ENCODE measurements around the gene POR.

Gene POR

DNA sequence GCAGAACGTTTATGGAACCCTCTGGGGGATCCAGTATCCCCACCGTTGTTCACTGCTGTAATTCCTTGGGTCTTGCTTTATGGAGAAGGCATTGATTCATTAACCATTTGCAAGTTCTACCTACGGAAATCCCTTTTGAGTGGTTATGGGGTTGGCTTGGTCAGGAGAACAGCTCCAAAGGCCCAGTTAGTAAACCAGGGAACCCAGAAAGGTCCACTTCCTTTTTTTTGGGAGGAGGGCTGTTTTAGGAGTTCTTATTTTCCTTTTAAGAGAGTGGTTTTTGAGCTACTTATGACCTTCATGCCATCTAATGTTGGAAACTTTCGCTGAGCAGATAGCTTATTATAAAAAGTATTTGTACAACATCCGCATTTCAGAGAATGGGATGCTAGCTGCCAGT is 1.3 kb downstream of the POR start:
- no peak for DNase-seq (ENCODE audit: low read depth, low spot score)

DNA sequence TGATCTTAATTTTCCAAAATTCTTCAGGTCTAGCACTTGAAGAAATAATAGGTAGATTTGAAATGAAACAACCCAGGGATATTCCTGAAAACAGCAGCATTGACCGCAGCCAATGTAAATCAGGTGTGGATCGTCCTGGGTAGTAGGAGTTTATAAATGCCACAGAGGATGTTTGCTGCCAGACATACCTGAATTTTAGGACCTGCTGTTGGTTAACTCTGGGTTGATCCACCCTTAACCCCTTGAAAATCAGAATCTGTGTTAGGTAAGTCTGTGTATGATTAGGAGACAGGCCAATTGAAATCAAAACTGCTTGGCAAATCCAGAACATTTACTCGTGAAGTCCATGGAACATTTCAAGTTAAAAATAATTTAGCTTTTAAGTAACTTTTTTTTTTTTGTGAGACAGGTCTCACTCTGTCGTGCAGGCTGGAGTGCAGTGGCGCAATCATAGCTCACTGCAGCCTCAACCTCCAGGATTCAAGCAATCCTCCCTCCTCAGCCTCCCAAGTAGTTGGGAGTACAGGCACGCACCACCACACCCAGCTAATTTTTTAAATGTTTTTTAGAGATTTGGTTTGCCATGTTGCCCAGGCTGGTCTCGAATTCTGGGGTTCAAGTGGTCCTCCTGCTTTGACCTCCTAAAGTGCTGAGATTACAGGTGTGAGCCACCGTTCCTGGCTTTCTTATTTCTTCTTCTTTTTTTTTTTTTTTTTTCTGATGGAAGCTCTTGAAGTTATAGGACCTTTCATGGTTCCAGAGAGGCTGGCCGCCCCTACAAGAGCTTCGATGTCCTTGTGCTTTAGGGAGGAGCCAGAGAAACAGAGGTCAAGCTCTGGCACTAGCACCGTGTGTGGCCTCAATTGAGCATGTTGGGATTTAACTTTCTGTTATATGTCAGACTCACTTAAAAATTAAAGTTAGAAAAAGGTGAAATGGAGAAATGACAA is 2.0 kb downstream of the POR start:
- no peak for DNase-seq (ENCODE audit: low read depth, low spot score)

DNA sequence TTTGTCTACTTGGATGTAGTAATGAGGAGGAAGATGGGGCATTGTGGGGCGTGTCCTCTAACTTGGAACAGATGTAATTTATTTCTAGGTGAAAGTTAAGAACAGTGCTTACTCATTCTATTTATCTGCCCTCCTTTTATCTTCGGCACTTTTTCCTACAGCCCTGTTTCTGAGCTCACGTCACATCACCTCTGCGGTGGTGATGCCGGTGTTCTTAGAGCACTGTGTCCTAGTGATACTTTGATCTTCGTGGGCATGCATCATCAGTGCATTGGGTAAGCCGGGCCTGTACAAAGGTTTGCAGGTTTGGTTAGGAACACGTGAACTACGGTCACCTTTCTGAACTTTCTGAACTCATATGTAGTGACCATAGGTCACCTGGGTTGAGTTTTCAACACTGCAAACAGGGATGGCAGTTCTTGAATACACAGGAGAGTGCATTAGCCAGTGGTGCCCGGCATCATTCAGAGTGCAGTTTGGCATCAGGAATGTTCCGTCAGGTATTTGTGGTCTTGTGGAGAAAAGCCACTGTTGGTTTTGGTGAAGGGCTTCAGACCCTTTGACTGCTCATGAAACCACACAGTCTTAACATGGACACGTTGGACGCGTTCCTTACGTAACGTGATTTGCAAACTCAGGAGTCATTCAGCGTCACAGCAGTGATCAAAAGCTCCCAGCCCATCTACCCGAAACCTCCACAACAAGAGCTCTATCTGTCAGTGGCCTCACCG is 5.6 kb downstream of the POR start:
- no peak for DNase-seq (ENCODE audit: low read depth, low spot score)

DNA sequence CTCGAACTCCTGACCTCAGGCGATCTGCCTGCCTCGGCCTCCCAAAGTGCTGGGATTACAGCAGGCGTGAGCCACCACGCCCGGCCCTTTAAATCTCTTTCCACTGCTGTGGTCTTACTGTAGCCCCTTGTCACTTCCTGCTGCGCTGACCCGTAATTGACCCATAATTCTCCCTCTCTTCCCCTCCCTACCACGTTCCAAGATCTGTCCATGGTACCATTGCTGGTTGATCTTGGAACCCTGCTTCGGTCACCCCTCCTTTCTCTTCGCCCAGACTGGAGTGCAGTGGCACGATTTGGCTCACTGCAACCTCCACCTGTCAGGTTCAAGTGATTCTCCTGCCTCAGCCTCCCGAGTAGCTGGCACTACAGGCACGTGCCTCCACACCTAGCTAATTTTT is 6.5 kb downstream of the POR start:
- no peak for DNase-seq (ENCODE audit: low read depth, low spot score)

DNA sequence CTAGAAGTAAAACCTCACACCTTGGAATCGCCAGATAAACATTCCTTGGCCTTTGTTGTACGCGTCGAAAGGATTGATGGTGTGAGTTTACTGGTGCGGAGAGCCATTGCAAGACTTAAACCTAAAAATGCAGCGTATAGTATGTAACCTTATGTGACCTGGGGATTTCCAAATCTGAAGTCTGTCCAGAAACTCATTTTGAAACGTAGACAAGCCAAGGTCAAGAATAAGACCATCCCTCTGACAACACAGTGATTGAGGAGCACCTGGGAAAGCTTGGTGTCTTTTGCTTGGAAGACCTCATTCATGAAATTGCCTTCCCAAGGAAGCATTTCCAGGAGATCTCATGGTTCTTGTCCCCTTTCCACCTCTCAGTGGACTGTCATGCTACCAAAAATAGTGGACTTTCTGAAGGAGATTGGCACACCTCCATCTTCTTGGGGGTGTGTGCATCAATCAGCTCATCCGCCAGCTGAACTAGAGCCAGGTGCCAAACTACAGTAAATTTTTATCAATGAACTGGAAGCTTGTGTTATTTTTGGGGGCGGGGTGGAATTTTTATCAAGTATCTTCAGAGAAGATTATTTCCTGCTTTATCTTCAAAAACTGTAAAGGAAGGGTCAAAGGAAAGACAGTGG is 8.1 kb downstream of the POR start:
- DNase-seq (ENCODE audit: low read depth, low spot score): no peak

DNA sequence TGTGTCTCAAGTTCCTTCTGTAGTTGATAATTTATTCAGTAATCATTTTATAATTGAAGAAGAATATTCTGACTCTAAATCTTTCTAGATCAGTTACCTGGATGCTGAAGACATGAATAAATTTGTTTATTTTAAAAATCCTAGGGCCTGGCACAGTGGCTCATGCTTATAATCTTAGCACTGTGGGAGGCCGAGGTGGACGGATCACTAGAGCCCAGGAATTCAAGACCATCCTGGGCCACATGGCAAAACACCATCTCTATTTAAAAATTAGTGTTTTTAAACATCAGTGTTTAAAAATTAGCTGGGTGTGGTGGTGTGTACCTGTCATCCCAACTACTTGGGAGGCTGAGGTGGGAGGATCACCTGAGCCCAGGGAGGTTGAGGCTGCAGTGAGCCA is 9.3 kb downstream of the POR start:
- no peak for DNase-seq (ENCODE audit: low read depth, low spot score)

DNA sequence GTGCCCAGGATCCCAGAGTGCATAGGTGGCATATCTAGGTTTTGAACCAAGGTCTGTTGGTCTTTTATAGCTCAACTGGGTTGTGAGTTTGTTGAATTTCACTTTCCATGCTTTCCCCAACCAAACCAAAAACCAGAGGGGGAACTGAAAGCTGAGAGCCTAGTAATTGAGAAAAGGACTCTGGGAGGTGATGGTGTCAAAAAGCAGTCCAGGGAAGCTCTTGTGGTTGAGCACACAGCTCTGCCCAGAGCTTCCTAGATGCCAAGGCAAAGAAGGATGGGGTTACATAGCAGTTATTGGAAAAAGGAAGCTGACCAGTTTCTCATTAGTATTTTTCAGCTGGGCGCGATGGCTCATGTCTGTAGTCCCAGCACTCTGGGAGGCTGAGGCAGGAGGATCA is 9.9 kb downstream of the POR start:
- no peak for DNase-seq (ENCODE audit: low read depth, low spot score)

DNA sequence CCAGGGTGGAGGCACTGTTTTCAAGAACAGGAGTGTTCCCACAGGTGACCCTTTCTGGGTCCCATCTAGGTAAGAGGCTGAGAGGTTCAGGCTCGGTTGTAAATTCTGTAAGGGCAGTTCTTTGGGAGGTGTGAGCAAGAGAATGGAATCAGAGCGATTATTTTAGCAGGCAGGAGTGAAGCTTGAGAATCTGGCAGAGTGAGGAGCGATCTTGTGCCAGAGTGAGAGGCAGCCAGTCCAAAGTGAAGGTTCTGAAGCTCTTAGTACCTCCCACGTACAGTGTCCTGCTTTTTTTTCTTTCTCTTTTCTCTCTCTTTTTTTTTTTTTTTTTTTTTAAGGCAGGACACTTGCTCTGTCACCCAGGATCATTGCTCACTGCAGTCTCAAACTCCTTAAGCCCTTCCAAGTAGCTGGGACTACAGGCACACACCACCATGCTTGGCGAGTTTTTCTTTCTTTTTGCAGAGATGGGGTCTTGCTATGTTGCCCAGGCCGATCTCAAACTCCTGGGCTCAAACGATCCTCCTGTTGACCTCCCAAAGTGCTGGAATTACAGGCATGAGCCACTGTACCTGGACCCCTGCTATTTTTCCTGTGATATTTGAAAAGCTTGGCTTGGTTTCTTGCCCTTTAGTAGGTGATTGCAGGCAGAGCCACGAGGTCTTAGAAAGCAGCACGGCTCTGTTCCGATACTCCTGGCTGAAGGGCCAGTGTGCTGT is 10.9 kb downstream of the POR start:
- no peak for DNase-seq (ENCODE audit: low read depth, low spot score)

DNA sequence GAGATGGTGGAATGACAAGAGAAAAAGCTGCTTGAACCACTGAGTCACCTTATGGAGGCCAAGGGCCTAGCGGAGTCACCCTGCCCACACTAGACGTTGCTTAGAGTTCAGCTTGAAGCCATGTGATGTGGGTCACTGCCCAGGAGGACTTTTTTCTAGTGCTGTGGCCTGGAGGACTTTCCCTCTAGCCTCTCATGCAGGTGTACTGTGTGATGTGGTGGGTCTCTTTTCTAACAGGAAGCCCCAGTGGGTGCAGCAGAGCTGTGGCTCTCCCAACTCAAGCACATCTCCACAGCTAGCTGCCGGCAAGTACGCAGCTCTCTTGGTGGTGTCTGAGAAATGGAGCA is 13.6 kb downstream of the POR start:
- DNase-seq (ENCODE audit: low read depth, low spot score): no peak

DNA sequence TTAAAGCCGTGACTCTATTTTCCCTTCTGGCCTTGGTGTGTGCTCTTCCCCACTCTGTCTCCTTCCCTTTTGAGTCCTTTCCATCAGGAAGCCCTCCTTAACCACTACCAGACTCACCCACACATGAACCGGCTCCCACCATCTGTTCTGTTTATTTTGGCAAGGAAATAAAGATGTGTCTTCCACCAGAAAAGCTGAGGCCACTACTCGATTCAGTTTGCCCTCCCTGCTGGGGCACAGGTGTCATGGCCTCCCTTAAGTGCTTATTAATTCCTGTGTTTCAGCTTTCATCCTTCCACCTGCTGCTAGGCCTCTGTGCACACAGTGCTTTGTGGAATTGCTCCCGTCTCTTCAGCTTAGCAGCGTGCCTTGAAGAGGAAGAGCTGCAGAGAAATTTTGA is 16.7 kb downstream of the POR start:
- no peak for DNase-seq (ENCODE audit: low read depth, low spot score)

DNA sequence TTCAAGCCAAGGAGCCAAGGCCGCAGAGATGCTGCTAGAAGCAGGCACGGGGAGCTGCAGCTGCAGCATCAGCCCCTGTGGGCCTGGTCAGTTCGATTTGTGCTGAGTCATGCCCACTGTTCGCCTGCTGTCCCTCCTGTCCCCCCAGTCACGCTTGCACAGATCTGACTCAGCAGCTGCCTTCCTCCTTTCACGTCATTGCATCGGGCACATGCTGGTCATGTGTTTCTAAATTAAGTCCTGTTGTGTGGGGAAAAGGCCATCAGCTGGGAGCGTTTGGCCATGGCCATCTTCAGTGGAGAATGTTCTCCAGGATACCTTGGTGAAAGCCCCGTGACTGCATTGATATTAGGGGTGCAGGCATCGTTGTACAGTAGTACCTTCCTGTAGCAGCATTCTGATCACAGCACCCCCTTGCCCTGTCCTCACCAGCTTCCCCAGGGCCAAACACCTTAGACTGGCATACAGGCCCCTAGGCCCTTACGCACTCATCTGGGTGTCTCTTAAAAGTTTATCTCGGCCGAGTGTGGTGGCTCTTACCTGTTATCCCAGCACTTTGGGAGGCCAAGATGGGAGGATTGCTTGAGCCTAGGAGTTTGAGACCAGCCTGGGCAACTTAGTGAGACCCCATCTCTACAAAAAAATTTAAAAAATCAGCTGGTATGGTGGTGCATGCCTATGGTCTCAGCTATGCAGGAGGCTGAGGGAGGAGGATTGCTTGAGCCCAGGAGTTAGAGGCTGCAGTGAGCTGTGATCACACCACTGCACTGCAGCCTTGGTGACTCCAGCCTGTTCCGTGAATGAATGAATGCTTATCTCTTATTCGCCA is 23.2 kb downstream of the POR start:
- DNase-seq (ENCODE audit: low read depth, low spot score): no peak

DNA sequence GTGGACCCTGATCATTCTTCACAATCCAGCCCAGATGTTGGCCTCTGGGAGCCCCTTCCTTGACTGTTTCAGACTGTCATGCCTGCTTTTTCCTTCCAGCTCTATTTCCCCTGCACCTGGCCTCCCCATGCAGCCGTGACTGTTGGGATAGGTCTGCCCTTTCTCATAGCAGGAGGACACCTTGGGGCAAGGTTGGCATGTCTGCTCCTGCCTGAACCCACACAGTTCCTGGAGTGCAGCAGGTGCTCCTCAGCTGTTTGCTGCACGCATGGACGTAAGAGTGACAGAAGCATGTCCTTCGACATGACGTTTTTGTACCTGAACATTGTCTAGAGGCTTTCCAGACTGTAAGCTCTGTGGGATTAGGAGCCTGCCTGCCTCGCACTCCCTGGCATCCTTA is 24.0 kb downstream of the POR start:
- DNase-seq (ENCODE audit: low read depth, low spot score): no peak

DNA sequence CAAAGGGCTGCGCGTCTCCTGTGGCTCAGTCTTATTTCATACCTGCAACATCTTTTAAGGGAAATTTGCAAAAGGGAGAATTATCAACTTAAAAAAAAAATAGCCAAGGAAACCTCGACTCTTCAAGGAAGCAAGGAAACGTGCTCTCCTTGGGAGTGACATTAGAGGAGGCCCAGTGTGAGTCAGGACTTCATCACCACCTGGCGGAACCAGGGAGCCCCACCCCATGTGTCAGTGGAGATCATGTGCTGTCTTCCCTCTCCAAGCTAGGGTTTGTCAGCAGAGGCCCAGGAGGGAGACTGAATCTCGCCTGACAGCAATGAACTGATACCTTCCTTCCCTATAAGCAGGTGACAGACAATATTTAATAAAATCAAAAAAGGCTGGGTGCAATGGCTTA is 28.9 kb downstream of the POR start:
- no peak for DNase-seq (ENCODE audit: low read depth, low spot score)

DNA sequence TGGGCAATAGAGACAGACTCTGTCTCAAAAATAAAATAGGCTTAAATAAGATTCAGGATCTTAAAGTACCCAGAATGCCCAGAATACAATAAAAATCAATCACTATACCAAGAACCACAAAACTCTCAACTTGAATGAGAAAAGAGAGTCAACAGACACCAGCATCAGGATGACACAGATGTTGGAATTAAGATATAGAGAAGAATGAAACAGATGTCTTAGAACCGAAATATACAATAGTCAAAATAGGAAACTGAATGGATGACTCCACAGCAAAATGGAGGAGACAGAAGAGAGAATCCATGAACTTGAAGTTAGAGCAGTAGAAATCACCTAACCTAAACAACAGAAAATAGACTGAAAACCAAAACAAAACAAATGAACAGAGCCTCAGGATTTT is 29.6 kb downstream of the POR start:
- DNase-seq (ENCODE audit: low read depth, low spot score): no peak

DNA sequence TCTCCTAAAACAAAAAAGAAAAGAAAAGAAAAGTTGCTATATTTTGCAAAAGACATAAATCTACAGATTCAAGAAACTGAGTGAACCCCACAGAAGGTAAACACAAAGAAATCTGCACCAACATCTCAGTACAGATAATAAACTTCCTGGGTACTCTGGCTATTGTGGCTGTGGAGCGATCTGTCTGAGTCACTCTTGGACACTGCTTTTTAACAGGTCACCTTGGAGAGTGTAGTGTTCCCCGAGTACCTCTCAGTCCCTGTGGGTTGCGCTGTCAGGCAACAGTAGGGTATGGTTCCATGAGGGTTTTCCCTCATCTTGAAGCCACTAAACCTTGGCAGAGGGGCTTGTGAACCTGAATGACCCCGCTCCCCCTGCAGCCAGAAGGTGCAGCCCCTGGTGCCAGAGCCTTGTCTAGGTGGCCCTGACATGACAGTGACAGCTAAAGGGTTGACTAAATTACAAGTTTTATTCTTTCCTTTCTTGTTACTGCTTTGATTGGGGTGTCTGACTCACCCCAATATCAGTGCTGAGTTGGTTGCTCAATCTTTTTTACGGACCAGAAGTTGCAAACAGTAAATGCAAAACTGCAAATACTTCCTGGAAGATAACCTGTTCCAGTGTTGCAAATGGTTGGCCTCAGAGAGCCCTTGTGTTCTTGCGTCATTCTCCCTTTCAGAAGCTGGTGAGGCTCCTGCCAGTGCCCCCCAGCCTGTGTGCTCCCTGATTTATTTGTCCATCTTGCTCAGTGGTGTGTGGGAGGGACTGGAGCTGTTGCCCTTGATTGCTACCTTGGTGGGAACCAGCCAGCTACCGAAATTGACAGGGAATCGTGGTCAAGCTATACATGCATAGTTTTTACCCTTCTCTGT is 30.6 kb downstream of the POR start:
- no peak for DNase-seq (ENCODE audit: low read depth, low spot score)

DNA sequence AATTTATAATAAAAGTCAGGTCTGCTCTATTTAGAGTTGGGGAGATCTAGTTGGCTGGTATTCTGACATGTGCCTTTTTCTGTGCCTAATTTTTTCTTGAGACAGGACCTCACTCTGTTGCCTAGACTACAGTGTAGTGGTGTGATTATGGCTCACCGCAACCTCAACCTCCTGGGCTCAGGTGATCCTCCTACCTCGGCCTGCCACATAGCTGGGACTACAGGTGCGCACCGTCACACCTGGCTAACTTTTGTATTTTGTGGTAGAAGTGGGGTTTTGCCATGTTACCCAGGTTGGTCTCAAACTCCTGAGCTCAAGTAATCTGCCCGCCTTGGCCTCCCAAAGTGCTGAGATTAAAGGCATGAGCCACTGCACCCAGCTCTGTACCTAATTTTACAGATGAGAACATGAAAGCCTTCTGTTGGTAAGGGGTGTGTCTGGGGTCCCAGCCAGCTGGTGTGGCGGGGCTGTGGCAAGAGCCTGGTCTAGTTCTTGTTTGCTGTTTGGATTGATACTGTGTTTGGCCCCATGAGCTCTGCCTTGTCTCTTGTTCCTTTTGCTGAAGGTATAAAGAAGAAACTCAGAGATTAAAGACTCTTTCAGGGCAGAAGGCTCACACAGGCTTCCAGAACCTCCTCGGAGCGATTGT is 31.4 kb downstream of the POR start:
- DNase-seq (ENCODE audit: low read depth, low spot score): no peak

DNA sequence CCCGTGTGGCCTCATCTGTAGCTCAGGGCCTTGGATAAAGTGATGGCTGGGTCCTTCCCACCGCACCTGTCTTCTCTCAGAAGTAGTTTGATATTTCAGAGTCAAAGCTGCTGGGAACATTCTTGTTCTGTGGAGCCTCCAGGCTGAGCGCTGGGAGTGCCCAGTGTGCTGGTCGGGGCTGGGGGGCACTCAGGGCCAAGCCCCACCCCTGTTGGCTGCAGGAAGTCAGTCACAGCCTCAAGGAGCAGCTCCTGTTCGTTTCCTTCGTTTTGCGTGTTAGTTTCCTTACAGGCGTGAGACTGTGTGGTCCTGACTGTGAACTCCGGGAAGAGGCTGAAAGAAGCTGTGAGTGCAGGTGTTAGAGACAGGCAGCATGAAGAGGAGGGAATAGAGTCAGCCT is 33.2 kb downstream of the POR start:
- no peak for DNase-seq (ENCODE audit: low read depth, low spot score)

DNA sequence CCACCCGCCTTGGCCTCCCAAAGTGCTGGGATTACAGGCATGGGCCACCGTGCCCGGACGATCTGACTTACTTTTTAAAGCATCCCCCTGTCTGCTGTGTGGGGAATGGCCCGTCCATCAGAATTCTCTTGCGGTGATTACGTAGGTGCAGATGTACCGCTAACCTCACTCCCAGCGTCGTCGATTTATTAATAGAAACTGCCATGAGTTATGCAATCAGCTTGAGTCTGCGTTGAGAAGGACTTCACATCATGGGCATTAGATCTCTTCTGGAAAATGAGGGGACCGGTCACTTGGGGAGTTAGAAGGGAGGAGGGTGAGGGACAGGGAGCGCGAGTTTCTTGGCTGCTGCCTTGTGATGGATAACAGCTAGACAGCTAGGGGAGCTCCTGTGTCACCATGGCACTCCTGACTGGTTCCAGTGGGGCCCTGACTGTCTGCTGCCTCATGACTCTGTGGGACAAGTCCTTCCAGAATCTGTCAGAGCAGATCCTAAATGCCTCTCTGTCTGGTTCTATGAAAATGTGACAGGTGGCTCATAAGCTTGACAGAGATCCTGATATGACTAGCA is 35.2 kb downstream of the POR start:
- DNase-seq (ENCODE audit: low read depth, low spot score): no peak

DNA sequence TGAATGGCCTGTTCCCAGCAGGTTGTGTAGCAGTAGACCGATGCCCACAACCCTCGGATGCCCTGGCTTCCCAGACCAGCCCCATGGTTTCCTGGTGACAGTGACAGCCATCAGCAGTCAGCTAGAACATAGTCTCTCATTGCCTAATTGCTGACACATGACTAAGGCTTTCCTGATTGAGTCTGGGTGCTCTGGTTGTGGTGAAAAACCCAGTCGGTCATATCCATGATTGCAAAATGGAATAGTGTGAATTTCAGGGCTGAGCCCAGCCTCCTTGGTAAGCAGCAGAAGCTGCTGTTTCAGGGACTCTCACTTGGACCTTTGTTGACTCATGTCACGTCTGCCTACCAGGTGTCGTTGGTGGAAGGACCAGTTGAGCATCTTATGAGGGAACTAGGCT is 36.6 kb downstream of the POR start:
- DNase-seq (ENCODE audit: low read depth, low spot score): no peak

All from iPS DF 19.7 (cell line).